T-helper 1 cell treated with Interleukin-12 subunit alpha and Interleukin-12 subunit beta and Interleukin-4 antibody, amounts not matched to agents 30 μg/mL and 1 μg/mL, for 36 hours (primary cell): ENCODE data around the gene AP2A2.

ENCODE experiments used
- H3K27ac Mint-ChIP-seq: one replicate; pipeline ENCODE4 v1.8.0; 2021; ENCODE audit warnings: mild to moderate bottlenecking, mixed read lengths
- H3K27me3 Mint-ChIP-seq: one replicate; pipeline ENCODE4 v1.8.0; 2021; ENCODE audit warnings: low read depth, mixed read lengths
- H3K36me3 Mint-ChIP-seq: one replicate; pipeline ENCODE4 v1.8.0; 2021; ENCODE audit warnings: low read depth, mixed read lengths
- H3K4me1 Mint-ChIP-seq: one replicate; pipeline ENCODE4 v1.8.0; 2021; ENCODE audit warnings: low read depth, mixed read lengths
- H3K4me3 Mint-ChIP-seq: one replicate; pipeline ENCODE4 v1.8.0; 2021; ENCODE audit warnings: mild to moderate bottlenecking, moderate library complexity, mixed read lengths
- H3K9me3 Mint-ChIP-seq: one replicate; pipeline ENCODE4 v1.8.0; 2021; ENCODE audit warnings: mixed read lengths

AP2A2 gene

DNA sequence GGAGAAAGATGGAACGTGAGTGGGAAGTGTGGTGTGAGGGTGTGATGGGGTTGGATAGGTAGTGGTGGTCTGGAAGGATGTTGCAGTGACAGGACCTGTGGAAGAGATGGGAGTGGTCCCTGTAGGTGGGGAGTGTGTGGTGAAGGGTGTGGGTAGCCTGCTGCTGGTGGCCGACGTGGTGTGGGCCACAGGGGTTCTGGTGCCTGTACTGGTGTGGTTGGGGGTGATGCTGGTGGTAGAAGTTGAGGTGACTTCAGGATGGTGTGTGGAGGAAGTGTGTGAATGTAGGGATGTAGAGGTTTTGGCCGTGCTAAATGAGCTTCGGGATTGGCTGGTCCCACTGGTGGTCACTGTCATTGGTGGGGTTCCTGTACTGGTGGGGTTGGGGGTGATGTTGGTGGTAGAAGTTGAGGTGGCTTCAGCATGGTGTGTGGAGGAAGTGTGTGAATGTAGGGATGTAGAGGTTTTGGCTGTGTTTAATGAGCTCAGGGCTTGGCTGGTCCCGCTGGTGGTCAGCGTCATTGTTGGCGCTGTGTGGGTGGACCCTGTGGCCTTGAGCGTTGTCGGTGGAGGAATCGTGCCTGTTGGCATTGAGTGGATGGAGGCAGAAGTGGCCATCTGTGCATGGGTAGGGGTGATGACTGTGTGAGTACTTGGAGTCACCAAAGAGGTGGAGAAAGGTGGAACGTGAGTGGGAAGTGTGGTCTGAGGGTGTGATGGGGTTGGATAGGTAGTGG lies 91.8 kb downstream of the AP2A2 start:
- Mint-ChIP-seq H3K4me1 (peaks cover 16% of the 10 kb centered on the region), H3K4me3 (no peak overlapping the region), H3K27me3 (no peaks in the 10 kb centered on the region), H3K36me3 (peaks cover 4% of the 10 kb centered on the region), H3K9me3 (peaks cover 20% of the 10 kb centered on the region), H3K27ac (no peak overlapping the region)

DNA sequence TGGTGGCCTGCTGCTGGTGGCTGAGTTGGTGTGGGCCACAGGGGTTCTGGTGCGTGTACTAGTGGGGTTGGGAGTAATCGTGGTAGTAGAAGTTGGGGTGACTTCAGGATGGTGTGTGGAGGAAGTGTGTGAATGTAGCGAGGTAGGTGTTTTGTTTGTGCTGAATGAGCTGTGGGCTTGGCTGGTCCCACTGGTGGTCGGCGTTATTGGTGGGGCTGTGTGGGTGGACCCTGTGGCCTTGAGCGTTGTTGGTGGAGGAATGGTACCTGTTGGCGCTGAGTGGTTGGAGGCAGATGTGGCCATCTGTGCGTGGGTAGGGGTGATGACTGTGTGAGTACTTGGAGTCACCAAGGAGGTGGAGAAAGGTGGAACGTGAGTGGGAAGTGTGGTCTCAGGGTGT lies 92.4 kb downstream of the AP2A2 start:
- H3K27ac Mint-ChIP-seq, result no peak overlapping the region
- no peak overlapping the region for H3K4me3 Mint-ChIP-seq
- H3K4me1 Mint-ChIP-seq, result peaks cover 16% of the 10 kb centered on the region
- H3K36me3 Mint-ChIP-seq, result peaks cover 4% of the 10 kb centered on the region
- peaks cover 20% of the 10 kb centered on the region for H3K9me3 Mint-ChIP-seq
- no peaks in the 10 kb centered on the region for H3K27me3 Mint-ChIP-seq

DNA sequence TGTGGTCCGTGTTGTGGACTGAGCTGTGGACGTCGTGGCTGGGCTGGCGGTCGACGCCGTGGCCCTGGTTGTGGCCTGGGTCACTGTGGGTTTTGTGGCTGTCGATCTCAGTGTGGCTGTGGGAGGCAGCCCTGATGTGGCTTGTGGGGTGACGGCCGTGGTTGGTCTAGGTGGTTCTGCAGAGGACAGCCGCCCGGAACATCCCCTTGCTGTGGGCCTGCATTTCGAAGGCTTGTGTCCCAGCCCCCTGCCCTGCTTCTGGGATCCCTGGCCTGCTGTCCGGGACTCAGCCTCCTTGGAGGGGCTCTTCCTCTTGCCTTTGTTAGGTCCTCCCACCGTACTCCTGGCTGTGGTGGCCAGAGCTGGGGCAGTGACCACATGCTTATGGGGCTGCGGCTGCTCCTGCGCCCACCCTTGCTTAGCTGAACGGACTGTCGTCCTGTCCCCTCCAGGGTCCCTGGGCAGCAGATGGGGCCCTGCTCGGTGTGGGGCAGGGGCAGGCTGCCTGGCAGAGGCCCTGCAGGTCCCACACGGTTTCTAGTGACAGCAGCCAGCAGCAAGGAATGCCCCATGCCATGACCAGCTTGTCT lies 93.7 kb downstream of the AP2A2 start:
- H3K4me3 Mint-ChIP-seq, result no peak overlapping the region
- H3K27ac Mint-ChIP-seq, result no peak overlapping the region
- peaks cover 20% of the 10 kb centered on the region for H3K9me3 Mint-ChIP-seq
- H3K4me1 Mint-ChIP-seq, result peaks cover 16% of the 10 kb centered on the region
- H3K36me3 Mint-ChIP-seq, result peaks cover 4% of the 10 kb centered on the region
- no peaks in the 10 kb centered on the region for H3K27me3 Mint-ChIP-seq

GRCh38 chr11:1020211-1020905 lies 94.7 kb downstream of the AP2A2 start:
- Mint-ChIP-seq H3K9me3 (peaks cover 20% of the 10 kb centered on the region), H3K36me3 (peaks cover 4% of the 10 kb centered on the region), H3K4me1 (peaks cover 16% of the 10 kb centered on the region), H3K27ac (no peak overlapping the region), H3K4me3 (no peak overlapping the region), H3K27me3 (no peaks in the 10 kb centered on the region)

GRCh38 chr11:1022411-1022810 lies 96.7 kb downstream of the AP2A2 start:
- Mint-ChIP-seq H3K27ac (no peak overlapping the region), H3K36me3 (peaks cover 4% of the 10 kb centered on the region)

GRCh38 chr11:1022908-1023810 lies 97.5 kb downstream of the AP2A2 start:
- H3K36me3 Mint-ChIP-seq, result peaks cover 1% of the 10 kb centered on the region
- no peak overlapping the region for H3K4me3 Mint-ChIP-seq
- peaks cover 1% of the 10 kb centered on the region for H3K9me3 Mint-ChIP-seq
- no peaks in the 10 kb centered on the region for H3K27me3 Mint-ChIP-seq
- peaks cover 1% of the 10 kb centered on the region for H3K4me1 Mint-ChIP-seq
- no peak overlapping the region for H3K27ac Mint-ChIP-seq

More at GRCh38 chr11:1022411-1022810, 96.7 kb downstream of the AP2A2 start:
- Mint-ChIP-seq H3K4me3 (no peak overlapping the region), H3K27me3 (no peaks in the 10 kb centered on the region), H3K4me1 (peaks cover 7% of the 10 kb centered on the region), H3K9me3 (peaks cover 9% of the 10 kb centered on the region)

DNA sequence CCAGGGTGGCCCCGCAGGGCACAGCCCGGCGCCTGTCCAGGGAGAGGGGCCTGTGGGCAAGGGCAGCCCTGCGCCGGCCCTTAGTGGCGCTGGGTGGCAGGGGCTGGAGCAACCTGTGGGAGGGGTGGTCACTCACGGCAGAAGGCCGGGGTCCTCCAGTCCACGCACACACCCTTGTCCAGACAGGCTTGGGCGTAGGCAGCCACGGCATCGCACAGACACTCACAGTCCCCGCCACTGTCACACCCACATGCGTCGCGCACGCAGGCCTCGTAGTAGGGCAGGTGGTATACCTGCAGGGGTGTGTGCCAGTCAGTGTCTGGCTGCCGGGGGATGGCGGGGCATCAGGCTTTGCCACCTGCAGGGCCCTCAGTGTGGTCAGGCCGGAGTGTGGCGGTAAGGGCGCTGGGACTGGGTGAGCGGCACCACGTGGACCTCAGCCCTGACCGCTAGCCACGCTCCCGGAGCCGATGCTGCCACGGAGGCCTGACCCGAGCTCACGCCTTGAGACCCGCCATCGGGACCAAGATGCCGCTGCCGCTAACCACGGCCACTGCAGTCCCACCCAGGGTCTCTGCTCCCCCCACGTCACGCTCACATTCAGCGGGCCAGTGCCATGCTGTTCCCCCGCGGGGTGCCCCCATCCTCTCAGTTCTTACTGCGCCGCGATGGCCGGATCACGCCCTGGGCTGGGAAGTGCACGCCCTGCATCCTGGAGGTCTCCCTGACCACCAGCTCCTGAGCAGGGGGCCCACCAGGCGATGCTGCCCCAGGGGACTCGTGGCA lies 98.3 kb downstream of the AP2A2 start:
- Mint-ChIP-seq H3K27me3 (no peaks in the 10 kb centered on the region), H3K36me3 (no peaks in the 10 kb centered on the region), H3K9me3 (no peaks in the 10 kb centered on the region), H3K4me3 (no peak overlapping the region), H3K4me1 (no peaks in the 10 kb centered on the region), H3K27ac (no peak overlapping the region)

DNA sequence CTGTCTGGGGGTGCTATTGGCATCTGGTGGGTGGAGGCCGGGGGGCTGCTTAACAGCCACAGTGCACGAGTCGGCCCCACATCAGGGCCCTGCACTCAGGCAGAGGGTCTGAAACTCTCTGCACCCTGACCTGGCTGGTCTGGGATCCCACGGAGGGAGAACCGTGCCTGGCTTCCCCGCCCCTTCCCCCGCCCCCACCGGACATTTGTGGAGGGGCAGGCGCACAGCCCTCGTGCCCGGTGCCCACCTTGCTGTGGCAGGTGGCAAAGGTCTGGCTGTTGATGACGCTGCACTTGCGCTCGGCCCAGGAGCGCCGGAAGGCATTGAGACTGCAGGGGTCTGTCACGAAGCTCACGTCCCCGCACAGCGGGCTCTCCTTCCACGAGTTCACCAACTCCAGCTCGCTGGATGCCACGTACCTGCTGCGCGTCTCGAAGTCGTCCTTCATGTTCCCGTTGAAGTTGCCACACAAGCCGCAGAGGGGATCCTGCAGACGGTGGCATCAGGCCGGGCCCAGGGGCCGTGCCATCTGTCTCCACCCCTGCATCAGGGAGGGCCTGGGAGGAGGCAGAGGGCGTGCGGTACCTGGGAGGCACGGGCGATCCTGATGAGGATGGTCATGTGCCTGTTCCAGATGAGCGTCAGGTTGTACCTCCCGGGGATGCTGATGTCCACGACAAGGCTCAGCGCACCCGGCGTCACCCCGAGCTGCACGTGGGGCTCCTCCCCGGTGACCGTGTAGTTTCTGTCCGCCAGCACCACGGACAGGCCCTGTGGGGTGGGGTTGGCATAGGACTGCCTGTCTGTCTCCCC lies 99.1 kb downstream of the AP2A2 start:
- no peaks in the 10 kb centered on the region for H3K27me3 Mint-ChIP-seq
- H3K9me3 Mint-ChIP-seq, result no peaks in the 10 kb centered on the region
- no peak overlapping the region for H3K4me3 Mint-ChIP-seq
- no peaks in the 10 kb centered on the region for H3K36me3 Mint-ChIP-seq
- H3K4me1 Mint-ChIP-seq, result no peaks in the 10 kb centered on the region
- H3K27ac Mint-ChIP-seq, result no peak overlapping the region

DNA sequence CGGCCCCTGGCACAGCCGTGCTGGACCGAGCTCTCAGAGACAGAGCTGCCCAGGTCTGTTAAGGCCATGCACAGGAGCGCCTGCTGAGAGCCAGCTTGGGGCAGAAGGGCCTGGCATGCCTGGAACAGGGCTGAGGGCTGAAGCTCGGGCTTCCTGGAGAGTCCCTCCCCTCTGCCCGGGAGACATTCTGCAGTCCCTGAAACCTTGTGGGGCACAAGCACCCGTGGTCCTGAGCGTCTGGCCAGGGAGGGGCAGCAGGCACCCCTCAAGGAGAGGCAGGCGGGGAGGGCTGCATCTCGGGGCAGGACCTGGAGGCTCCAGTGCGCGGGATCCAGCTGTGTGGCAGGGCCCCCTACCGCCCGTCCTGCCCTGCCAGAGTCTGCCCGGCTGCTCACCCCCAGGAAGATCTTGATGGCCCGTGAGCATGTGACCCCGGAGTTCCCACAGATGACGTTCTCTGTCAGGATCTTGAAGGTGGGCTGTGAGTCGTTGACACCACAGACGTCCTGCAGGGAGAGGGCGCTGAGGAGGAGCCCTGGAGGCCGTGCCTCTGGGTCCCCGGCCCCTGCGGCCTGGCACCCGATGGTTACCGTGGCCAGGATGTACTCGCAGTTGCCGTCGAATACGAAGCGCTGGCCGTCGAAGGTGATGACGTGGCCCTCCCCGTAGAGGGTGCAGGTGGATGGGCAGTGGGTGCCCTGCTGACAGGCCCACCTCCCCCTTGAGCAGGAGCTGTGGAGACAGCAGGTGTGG lies 99.9 kb downstream of the AP2A2 start:
- H3K27me3 Mint-ChIP-seq, result no peaks in the 10 kb centered on the region
- no peaks in the 10 kb centered on the region for H3K9me3 Mint-ChIP-seq
- no peaks in the 10 kb centered on the region for H3K36me3 Mint-ChIP-seq
- no peak overlapping the region for H3K4me3 Mint-ChIP-seq
- H3K27ac Mint-ChIP-seq, result no peak overlapping the region
- no peaks in the 10 kb centered on the region for H3K4me1 Mint-ChIP-seq

DNA sequence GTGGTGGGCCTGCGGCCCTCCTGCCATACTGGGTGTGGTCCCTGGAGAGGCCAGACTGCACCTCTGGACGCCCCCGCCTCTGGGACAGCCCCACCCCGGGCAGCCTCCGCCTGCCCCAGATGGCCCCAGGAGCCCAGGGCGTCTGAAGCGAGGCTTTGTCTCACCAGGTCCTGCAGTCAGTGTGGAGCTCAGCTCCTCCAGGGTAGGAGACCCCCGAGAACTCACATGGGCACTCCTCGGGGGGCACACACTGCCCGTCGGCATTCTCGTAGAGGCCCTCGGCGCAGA lies 100.4 kb downstream of the AP2A2 start:
- H3K9me3 Mint-ChIP-seq, result no peaks in the 10 kb centered on the region
- H3K4me1 Mint-ChIP-seq, result no peaks in the 10 kb centered on the region
- H3K27me3 Mint-ChIP-seq, result no peaks in the 10 kb centered on the region
- H3K27ac Mint-ChIP-seq, result no peak overlapping the region
- H3K36me3 Mint-ChIP-seq, result no peaks in the 10 kb centered on the region
- no peak overlapping the region for H3K4me3 Mint-ChIP-seq

DNA sequence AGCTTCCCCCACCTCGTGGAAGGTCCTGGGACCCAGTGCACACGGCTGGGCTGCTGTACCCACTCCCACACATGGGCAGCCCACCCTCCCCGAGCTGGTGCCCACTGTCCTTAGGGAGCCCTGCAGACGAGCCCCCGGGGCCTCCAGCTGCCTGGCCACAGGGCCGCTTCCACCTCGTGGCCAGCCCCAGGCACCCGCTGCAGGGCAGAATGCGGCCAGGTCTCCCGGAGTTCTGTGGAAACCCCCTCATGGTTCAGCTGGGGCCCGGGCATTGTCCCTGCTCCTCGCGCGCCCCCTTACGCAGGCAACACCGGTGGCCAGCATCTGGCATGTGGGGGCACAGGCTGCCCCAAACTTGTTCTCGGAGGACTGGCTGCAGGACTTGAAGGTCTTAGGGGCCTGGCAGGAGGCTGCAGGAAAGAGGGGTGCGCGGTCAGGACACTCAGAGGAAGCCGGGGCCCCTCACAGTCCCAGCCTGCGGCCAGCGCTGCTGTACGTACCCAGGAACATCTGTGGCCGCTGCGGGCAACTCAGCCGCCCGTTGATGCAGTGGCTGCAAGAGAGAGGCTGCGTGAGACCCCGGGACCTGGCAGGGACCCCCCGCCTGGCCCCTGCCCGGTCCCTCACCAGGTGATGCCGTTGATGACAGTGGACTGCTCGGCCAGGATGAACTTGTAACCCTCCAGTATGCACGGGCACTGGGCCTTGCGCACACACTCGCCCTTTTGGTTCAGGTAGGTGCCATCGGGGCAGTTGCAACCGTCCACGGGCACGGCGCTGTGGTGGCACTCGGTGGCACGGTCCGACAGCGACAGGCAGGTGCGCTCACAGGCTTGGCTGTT lies 101.2 kb downstream of the AP2A2 start:
- H3K4me3 Mint-ChIP-seq, result no peak overlapping the region
- H3K27me3 Mint-ChIP-seq, result no peaks in the 10 kb centered on the region
- H3K27ac Mint-ChIP-seq, result no peak overlapping the region
- no peaks in the 10 kb centered on the region for H3K36me3 Mint-ChIP-seq
- H3K9me3 Mint-ChIP-seq, result no peaks in the 10 kb centered on the region
- no peaks in the 10 kb centered on the region for H3K4me1 Mint-ChIP-seq
